IPS DF 4.7 (cell line): ENCODE results near the gene DNAJB8.

ENCODE experiments used
- DNase-seq: peaks from one replicate; pipeline ENCODE4 v3.0.0-alpha.2; 2013; ENCODE audit warnings: low spot score; ENCODE audit errors: extremely low read depth

DNAJB8 gene

DNA sequence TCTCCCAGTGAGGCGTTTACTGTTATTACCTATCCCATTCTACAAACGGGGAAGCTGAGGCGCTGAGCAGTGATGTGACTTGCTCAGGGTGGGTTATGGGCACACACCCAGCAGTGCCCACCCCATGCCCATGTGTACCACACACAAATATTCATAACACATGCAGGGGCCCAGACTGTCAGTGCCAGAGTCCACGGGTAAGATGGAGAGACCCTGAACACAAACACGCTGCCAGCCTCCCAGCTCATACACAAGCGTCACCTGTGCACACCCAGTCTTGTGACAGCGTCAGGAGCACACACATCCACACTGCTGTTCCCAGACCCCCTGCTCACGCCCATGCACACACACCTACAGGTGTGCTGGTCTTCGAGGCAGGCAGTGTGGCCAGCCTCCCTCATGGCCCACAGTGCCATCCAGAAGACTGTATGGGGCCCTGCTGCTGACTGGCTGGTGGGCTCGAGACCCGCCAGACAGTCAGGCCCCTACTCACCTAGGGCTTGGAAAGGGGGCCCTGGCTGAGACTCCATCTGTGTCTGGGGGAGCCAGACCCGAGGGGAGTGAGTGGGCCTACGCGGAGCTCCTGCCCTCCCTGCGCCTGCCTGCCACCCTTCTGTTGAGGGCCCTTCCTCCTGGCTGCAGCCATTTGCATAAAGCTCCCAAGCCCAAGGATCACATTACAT is 39.4 kb downstream of the DNAJB8 start:
- DNase-seq = no peak

DNA sequence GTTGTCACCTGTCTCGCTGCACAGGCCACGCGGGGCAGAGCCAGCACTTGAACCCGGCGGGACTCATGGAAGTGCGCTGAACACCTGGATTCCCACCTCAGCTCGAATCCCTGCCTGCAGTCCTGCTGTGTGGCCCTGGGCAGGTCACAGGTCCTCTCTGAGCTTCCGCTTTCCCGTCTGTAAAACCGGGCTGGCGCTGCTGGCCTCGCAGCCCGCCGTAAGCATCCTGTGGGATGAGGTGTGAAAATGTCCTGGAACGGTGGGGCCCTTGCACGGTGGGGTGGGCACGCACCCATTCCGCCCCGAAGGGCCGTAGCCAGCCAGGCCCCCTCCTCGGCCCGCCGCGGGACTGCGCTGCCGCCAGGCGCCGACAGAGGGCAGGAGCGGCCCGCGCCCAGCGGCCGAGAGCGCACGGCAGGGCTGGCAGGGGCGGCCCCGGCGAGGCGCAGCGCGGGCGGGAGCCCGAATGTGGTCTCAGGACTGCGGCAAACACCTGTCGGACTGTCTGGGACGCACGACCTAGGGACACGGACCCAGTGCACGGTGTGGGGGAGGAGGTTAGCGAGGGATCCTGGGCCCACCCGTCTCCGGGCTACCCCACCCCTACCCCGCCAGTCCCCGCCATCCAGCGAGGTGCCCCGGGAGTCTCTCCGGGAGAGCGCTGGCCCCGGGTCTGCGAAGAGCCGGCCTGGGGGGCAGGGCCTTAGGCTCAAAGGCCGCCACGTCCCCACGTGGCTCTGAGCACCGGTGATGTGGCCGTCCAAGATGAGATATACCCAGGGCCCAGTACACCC is 40.4 kb downstream of the DNAJB8 start:
- no peak for DNase-seq

DNA sequence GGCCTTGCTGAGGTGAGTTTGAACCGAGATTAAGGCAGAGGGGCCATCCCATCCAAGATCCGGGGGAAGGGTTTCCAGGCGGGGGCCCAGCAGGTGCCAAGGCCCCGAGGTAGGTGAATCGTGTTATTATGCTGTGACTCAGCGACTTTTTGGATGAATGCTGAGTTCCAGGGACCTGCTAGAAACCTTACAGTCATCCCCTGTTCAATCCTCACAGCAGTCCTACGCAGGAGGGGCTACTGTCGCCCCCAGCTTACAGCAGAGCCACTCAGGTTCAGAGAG is 40.9 kb downstream of the DNAJB8 start:
- no peak for DNase-seq

DNA sequence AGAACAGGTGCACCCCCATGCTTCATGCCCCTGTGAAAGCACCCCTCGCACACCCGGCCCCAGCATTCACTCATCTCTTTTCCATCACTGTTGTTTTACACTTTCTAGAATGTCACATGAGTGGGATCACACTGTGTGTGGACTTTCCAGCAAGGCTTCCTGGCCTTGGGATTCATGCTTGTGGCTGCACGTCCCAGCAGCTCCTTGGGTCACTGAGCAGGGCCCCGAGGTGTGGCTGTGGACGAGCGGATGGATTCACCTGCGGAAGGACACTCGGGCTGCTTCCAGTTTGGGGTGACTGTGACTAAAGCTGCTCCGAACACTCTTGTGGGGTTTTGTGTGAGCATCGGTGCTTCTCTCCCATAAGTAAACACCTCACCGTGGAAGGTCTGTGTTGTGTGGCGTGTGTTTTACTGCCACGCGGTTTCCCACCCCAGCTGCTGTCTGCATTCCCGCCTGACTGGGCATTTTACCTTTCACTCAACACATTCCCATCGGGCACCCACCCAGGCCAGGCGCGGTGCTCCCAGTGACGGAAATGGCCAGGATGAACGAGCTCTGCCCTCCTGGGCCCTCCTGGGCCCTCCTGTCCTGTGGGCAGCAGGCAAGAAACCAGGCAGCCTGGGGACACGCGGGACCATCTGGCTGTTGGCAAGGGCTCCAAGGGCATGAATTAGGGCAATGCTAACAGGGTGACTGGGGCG is 41.4 kb downstream of the DNAJB8 start:
- DNase-seq = no peak

DNA sequence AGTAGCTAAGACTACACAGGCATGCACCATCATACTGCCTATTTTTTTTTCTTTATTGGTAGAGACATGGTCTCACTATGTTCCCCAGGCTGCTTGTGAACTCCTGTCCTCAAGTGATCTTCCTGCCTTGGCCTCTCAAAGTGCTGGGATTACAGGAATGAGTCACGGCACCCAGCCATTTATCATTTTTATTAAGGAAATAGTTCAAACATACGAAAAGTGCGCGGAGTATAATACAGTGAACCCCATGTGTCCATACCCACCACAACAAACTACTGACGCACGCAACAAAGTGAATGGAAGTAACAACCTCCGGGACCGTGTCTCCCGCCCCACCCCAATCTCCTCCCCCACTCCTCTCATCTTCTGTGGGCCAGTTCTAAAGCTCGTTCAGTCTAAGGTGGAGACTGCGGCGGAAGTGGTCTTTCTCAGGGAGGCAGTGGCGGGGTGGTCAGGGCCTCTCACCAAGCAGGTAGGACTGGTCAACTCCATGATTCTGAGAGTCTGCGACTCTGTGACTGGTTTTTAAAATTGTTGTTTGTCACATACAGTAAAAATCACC is 42.1 kb downstream of the DNAJB8 start:
- no peak for DNase-seq

DNA sequence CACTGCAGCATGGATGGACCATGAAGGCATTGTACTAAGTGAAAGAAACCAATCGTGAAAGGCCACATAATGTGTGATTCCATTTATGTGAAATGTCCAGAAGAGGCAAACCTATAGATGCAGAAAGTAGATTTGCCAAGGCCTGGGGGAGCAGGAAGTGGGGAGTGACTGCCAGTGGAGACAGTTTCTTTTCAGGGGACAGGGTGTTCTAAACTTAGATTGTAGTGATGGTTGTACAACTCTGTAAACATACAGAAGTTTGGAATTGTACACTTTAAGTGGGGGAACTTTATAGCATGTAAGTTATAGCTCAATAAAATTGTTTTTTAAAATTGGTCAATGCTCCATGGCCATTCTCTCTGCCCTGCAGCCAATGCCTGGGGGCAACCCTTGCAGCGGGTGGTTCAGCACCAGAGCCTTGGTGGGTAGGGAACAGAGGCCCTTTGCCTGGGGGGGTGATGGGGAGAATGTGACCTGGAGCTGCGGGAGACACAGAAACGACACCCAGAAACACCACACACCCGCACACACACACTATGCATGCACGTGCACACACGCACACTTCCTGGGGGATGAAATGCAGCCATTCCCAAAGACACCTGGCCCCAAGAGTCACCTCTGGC is 43.1 kb downstream of the DNAJB8 start:
- DNase-seq = no peak

DNA sequence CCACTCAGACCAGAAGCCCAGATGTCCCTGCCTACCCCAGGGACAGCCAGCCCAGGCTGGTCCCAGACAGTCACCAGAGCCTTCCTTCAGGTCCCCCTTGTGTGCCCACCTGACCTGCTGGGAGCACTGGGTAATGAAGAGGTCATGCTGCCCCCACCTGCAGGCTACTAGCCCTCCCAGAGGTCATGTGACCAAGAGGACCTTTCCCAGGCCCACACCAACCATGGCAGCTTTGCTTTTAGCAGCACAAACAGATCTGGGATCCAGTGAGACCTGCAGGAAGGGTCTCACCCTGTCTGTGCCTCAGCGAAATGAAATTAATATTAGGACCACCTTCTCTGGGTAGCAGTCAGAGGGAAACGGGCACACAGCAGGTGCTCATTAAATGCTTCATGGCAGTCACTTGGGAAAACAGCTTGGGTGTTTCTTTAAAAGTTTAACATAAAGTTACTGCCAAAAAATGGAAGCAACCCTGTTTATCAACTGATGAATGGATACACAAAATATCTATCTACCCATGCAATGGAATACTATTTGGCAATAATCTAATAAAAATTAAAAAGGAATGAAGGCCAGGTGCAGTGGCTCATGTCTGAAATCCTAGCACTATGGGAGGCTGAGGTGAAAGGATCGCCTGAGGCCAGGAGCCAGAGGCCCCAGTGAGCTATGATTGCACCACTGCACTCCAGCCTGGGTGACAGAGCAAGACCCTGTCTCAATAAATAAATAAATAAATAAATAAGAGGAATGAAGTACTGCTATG is 43.7 kb downstream of the DNAJB8 start:
- no peak for DNase-seq

DNA sequence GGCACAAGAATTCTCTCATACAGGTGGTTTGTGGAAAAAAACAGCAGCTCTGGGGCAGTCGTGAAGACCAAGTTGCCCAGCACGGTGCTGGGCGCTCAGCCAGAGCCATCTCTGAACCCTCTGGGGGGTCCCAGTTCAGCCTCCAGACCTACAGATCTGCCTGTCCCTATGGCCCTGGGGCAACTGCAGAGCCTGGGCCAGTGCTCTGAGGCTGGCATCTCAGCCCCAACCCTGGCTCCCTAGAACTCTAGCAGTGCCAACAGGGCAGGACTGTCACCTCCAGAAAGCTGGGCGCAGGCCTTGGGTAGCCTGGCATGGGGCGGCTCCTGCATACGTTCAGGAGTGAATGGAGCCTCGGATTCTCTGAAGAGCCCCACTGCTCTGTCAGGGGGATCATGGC is 44.7 kb downstream of the DNAJB8 start:
- DNase-seq = no peak

DNA sequence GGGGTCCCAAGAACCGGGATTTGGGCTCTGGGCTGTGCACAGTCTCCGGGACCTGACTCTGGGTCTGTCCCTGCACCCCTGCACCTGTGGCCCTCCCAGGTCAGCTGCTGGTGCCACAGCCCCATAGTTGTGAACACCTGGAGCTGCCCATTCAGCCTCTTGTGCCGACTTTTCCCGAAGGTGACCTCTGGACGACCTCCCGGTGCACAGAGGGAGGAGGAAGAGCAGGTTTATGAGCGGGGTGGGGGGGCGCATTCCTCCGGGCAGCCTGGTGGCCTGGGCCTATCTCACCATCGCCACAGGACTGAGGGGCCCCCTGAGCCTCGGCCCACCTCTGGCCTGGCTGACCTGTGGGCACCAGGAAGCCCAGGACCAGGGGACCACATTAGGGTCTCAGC is 45.3 kb downstream of the DNAJB8 start:
- no peak for DNase-seq

DNA sequence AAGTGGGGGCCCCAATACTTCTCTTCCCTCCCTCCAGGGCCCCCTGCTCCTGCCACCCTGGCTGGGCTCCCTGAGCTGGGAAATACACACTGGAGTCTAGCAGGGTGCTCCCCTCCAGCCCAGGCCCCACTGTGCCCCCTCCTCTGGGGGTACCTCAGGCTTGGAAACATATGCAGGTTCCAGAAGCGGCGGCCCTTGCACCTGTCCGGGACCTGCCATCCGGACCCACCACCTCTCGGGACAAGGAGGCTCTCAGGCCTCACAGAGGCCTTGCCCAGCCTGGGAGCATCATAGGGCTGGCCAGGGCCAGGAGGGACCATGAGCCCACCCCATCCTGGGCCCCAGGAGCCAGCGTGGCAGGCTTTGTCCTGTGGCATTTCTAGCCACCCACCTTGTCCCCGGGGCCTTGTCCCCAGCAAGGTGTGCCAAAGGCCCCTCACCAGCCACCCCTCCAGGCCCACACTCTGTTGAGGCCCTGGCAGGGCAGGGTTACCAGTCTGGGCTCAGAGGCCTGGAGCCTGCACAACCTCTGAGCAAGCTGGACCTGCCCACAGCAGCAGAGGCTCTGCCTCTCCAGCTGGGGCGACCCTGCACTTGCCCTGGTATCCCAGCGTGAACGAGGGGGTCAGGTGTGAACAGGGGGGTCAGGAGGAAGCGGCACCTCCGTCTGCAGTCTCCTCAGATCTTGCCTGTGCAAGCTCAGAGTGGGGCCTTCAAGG is 45.8 kb downstream of the DNAJB8 start:
- no peak for DNase-seq

DNA sequence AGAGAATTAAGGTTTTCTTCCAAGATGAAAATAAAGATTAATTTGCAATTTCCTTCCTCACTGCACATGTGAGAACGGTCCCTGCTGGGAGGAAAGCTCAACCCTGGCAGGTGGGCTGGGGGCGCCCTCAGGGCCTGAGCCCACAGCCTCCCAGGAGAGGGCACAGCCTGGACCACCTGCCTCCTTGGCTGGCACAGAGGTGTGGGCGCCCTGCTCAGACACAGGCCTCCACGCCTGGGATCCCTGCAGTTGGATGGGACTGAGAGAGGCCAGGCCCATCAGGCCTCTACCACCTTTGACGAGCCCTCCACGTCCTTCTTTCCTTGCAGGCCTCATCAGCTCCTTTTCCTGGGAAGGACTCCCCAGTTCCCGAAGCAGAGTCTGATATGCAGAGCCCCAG is 46.4 kb downstream of the DNAJB8 start:
- DNase-seq = no peak

DNA sequence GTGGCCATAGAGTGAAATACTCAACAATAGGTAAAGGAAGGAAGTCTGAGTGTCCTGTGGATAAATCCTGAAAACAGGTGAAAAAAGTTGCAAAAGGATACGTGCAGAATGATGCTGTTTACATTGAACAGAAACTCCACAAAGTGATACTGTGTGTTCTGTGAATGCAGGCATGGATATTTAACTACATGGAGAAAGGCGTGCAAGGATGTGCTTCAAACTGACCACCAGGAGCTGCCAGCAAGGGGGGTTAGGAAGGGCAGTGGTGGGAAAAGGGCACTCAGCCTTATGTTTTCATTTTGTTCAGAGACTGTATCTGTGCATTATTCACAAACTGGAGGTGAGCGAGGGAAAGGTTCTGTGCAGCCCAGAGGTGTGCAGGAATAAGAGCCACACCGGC is 47.4 kb downstream of the DNAJB8 start:
- DNase-seq = no peak

DNA sequence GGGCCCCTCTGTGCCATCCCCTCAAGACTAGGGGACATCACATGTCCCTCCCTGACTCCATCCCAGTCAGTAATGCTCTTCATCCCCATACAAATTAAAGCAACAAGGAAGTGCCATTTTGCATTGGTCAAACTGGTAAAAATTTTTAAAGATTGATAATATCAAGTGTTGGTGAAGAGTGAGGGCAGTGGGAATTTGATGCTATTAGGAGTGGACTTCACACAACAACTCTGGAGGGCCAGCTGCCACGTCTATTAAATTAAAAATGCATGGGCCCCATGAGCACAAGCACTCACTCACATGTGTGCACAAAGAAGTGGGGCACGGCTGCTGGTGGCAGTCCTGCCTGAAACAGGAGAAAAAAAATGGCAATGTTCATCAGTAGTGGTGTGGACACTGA is 47.8 kb downstream of the DNAJB8 start:
- no peak for DNase-seq

DNA sequence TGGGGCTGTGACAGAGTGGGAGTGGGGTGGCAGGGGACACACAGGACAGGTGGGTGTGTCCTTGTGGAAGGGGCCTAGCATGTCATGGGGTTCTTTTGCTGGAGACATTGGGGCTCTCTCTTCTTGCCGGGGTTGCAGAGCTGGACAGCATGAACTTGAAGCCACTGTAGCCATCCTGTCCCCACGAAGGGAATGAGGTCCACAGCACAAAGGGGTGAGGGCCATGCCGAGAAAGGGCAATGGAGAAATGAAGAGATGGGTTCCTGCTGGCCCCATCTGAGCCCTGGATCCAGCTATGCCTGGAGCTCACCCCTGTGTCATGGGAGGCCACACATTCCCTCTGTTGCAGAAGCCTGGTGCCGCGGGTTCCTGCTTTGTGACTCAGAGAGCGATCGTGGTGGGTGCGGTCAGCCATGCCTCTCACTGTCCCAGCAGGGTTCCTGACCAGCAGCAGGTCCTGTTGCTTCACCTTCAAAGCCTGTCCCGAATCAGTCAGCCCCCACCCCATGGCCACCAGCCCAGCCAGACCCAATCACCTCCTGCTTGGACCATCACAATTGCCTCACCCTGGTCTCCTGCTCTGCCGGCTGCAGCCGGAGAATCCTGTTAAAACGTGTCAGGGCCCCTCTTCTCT is 50.0 kb downstream of the DNAJB8 start:
- no peak for DNase-seq

DNA sequence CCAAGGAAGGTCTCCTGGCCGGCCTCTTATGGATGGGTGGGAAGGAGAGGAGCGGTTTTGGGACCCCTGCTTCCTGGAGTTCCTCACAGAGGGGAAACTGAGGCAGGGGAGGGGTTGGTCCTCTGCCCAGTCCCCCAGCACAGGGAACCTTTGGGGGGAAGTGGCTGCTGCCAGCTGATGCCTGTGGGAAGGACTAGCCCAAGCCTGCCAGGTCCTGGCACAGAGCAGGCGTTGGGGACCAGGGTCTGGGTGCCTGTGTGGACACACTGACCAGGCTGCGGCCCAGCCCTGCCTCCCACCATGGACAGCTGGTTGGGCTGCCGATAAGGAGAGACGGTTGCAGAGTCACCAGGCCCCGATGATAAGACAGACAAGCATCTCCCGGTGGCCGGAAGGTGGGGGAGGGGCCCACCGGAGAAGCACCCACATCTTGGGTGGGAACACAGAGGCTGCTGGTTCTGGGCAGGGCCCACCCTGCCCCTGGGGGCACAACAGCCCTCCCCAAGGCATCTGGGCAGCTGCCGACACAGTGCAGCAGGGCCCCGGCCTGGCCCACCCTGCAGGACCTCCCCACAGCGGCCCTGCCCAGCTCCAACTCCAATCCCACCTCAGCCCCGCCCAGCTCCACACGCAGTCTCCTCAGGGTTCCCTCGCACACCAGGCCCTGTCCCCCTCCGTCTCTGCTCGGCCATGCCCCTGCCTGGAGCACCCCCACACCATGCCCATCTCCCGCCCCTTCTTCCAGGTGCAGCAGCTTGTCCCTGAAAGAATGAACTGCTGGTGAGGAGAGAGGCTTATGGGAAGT is 50.7 kb downstream of the DNAJB8 start:
- no peak for DNase-seq

DNA sequence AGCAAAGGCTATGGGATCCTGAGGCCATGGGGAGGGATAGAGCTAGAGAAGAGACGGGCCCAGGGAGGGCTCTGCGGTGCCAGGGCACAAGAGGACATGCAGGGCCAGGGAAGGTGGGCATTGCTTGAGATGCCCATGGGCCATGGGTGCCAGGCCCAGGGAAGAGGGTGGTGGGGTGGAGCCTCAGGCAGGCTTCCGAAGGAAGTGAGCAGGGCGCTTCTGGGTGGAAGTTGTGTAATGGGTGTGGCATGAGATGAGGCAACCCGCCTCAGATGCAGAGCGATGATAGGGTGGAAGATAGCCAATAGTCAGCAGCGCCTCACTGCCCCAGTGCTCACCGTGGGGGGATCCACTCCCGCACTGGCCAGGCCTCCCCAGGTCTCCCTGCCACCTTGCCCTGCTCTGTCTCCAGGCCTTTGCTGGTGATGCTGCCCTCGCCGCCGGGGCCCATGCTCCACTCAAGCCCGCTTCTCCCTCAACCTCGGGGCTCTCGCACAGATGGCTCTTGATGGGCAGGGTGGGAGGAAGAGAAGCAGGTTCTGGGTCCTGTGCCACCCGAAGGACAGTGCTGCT is 51.4 kb downstream of the DNAJB8 start:
- DNase-seq = no peak

DNA sequence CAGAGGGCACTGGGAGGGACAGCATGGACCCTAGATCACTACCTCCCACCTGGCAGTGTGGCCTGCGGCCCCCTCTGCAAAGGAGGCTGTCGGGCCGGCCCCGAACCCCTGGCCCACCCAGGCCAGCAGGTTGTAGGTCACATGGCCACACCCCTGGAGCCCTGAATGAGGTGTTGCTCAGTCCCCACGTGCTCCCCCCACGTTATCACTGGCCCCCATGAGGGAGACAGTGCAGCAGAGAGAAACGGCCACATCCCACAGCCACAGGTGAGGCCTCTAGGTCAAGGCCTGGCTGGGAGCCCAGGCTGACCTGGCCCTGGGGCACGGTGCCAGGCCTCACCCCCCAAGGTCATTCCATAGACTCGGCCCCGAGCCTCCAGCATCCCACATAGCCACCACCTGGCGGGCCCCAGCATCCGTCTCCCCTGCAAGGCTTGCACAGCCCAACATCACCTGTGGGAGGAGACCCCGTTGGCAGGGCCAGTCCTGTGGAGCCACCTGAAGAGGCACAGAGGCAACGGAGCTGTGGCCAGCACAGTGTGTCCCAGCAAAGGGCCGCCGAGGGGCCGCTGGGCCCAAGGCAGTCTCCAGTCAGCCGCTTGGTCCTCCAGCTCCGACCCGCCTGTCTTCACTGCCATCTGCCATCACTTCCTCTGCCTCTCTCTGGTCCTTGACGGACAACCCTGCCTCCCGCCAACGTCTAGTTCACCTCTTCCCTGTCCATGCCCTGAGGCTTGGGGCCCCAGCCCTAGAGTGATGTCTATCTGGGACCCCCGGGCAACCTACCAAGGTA is 53.1 kb downstream of the DNAJB8 start:
- DNase-seq = no peak

DNA sequence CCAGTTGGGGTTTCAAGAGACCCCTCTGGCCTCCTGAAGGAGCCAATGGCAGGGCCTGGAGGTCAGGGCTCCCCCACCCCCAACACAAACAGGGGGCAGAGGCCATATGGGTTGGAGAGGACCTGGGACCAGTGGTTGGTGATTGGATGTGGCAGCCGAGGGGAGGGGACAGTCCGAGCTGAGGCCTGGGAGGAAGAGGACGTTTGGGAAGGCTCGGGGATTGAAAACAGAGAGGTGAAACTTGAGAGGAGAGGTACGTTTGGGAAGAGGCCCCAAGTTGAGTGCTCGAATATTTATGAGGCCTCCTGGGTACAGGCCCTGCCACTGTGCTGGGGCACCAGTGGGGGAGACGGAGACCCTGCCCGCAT is 53.7 kb downstream of the DNAJB8 start:
- no peak for DNase-seq
